NB4 (cell line): Measurements from ENCODE around the gene MAK.

ENCODE experiments used
- DNase-seq: peaks from one replicate; pipeline ENCODE4 v3.0.0; 2010; ENCODE audit warnings: low read depth
- H3K4me3 ChIP-seq: one replicate; pipeline ENCODE4 v1.5.1; 2011; ENCODE audit warnings: mild to moderate bottlenecking, low read depth, low read length, moderate library complexity
- CTCF ChIP-seq: IDR thresholded peaks from one replicate; pipeline ENCODE4 v1.5.1; 2012; ENCODE audit warnings: low read depth, low read length
- MAX ChIP-seq: IDR thresholded peaks from 2 replicates; pipeline ENCODE4 v1.6.1; 2011; ENCODE audit warnings: low read depth, low read length
- MYC ChIP-seq: IDR thresholded peaks from 2 replicates; pipeline ENCODE4 v1.6.1; 2011; ENCODE audit warnings: low read depth, low read length
- POLR2A ChIP-seq: IDR thresholded peaks from 2 replicates; pipeline ENCODE4 v1.6.1; 2011; ENCODE audit warnings: mild to moderate bottlenecking; ENCODE audit not compliant: insufficient read length; ENCODE audit errors: extremely low read depth

MAK gene

GRCh38 chr6:10720265-10720959 lies 117.9 kb downstream of the MAK start:
- TF ChIP-seq CTCF: no peak
- TF ChIP-seq MYC: no peak
- no peak for TF ChIP-seq MAX
- TF ChIP-seq POLR2A: no peak
- H3K4me3 ChIP-seq: peak overlapping the region; percentile 70
- peak; percentile 84 for DNase-seq

- DNase-seq: no peak
- H3K4me3 ChIP-seq: peak overlapping the region; percentile 70
Measured at GRCh38 chr6:10719964-10720264, 118.4 kb downstream of the MAK start.

GRCh38 chr6:10719296-10719963 lies 118.9 kb downstream of the MAK start:
- H3K4me3 ChIP-seq: peak overlapping the region; percentile 70
- peak; percentile 56 for DNase-seq
- no peak for TF ChIP-seq POLR2A
- TF ChIP-seq CTCF: no peak
- TF ChIP-seq MYC: no peak
- TF ChIP-seq MAX: no peak

More at GRCh38 chr6:10719964-10720264, 118.4 kb downstream of the MAK start:
- TF ChIP-seq CTCF (no peak), MYC (no peak), MAX (no peak), POLR2A (no peak)

- TF ChIP-seq POLR2A (no peak), CTCF (no peak), MYC (no peak), MAX (no peak)
- no peak for DNase-seq
Measured at GRCh38 chr6:10713962-10714361, 124.4 kb downstream of the MAK start.

More at GRCh38 chr6:10713962-10714361, 124.4 kb downstream of the MAK start:
- no peak overlapping the region for H3K4me3 ChIP-seq
